Bronchial epithelial cell (primary cell): ENCODE results near the gene DHX58. TPM values are rescaled to one million over a fixed set of nuclear protein-coding genes. Genes with fewer than 3 reads are reported as not detected.

ENCODE experiments used
- DNase-seq: peaks from one replicate; pipeline ENCODE4 v3.0.0-alpha.2; 2010; ENCODE audit warnings: low read depth
- FAIRE-seq: peaks from 2 replicates; lab custom pipeline; 2011; peaks lifted over from hg19 to GRCh38; lab: Jason Lieb, UNC
- H3K27me3 ChIP-seq: 2 replicates; pipeline ENCODE4 v1.5.1; 2011; ENCODE audit warnings: low read length; ENCODE audit not compliant: control insufficient read depth, insufficient read depth
- H3K36me3 ChIP-seq: 2 replicates; pipeline ENCODE4 v1.5.1; 2011; ENCODE audit warnings: low read length; ENCODE audit not compliant: control insufficient read depth, insufficient read depth
- H3K4me3 ChIP-seq: 2 replicates; pipeline ENCODE4 v1.5.1; 2011; ENCODE audit warnings: mild to moderate bottlenecking, low read depth, low read length, control low read depth
- total RNA-seq: library from RNA; depleted of rRNA; stranded (reverse); fragments of >200 nt; gene quantifications from 2 replicates; pipeline ENCODE4 v1.2.1, GENCODE V29; 2014
- TF ChIP-seq, protein P1 (sequence below): IDR thresholded peaks from 2 replicates; pipeline ENCODE4 v1.5.1; 2011; ENCODE audit warnings: mild to moderate bottlenecking, moderate library complexity, low read length, control low read depth, inconsistent platforms; ENCODE audit not compliant: insufficient read depth, severe bottlenecking

Gene DHX58
- total RNA-seq, 1 donor from 2014 or later, result 5.0 TPM

DNA sequence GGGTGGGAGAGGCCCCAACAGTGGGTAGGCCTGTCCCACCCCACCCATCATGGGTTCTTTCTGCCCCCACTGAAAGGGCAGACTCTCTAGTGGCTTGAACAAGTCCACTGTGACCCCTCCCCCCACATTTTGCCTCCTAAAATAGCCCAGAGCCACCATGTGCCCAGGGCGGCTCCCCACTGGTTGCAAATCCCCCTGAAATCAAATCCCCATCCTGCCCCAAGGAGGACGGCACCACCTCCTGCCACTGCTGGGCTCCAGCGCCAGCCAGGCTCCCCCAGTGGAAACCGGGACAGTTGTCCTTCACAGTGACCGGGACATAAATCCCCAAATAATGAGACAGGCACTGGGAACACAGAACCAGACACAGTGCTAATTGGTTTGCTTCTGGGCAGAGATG lies 34.8 kb downstream of the DHX58 start:
- H3K36me3 ChIP-seq, result no peaks in the 10 kb centered on the region
- H3K27me3 ChIP-seq, result peaks cover 9% of the 10 kb centered on the region
- TF ChIP-seq, protein P1, sequence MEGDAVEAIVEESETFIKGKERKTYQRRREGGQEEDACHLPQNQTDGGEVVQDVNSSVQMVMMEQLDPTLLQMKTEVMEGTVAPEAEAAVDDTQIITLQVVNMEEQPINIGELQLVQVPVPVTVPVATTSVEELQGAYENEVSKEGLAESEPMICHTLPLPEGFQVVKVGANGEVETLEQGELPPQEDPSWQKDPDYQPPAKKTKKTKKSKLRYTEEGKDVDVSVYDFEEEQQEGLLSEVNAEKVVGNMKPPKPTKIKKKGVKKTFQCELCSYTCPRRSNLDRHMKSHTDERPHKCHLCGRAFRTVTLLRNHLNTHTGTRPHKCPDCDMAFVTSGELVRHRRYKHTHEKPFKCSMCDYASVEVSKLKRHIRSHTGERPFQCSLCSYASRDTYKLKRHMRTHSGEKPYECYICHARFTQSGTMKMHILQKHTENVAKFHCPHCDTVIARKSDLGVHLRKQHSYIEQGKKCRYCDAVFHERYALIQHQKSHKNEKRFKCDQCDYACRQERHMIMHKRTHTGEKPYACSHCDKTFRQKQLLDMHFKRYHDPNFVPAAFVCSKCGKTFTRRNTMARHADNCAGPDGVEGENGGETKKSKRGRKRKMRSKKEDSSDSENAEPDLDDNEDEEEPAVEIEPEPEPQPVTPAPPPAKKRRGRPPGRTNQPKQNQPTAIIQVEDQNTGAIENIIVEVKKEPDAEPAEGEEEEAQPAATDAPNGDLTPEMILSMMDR, result no peak
- DNase-seq, result no peak
- no peak overlapping the region for H3K4me3 ChIP-seq
- no peak for FAIRE-seq

DNA sequence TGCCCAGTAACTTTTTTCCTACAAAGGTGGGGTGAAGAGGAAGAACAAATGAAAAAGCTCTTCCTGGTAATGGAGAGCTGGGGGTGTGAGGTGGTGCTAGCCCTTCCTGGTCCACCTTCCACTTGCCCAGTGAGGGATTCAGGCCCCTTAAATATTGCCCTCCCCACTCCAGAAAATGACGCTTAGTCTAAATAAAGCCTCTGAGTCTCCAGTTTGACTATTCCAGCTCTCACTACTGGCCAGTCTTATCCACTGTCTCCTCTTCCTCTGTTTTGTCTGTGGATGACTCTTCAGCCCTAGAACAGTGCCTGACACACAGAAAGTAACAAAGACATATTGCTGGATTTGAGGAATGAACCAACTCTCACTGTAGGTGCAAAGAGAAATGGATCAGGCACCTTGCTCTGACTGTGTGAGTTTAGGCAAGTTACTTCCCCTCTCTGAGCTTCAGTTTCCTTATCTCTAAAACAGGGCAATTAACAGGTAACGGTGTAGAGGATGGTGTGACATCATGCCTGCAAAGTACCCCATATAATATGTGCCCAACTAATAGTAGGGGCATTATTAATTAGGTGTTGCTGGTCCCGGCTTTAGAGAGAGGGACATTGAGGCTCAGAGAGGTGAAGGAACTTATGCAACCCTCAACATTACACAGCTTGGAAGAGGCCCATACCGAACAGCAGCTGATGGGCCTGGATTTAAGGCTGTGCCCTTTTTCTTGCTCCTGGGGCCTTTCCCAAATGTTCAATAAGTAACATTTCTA lies 35.5 kb downstream of the DHX58 start:
- no peak for DNase-seq
- FAIRE-seq, result no peak
- peaks cover 14% of the 10 kb centered on the region for H3K27me3 ChIP-seq
- no peak overlapping the region for H3K4me3 ChIP-seq
- TF ChIP-seq, protein P1, result no peak
- no peaks in the 10 kb centered on the region for H3K36me3 ChIP-seq

DNA sequence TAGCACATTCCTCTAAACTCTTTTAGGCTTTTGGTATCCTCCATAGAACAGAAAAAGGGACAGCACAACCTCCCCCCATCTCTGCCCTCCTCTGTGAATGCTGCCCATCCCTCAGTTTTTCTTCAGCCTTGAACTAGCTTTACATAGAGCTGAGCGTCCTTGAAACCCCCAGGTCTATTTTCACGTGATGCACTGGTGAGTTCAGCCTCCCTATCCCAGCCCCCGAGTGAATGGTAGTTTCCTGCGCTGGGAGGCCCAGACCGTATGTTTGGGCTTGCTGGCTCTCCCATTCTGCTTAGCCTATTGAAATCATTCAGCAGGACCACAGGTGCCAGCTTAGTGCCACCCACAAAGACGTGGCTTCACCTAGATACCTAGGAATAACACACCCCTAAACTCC lies 36.7 kb downstream of the DHX58 start:
- Histone ChIP-seq H3K27me3 (peaks cover 22% of the 10 kb centered on the region), H3K4me3 (no peak overlapping the region), H3K36me3 (no peaks in the 10 kb centered on the region)
- TF ChIP-seq, protein P1, result no peak
- FAIRE-seq, result no peak
- no peak for DNase-seq

DNA sequence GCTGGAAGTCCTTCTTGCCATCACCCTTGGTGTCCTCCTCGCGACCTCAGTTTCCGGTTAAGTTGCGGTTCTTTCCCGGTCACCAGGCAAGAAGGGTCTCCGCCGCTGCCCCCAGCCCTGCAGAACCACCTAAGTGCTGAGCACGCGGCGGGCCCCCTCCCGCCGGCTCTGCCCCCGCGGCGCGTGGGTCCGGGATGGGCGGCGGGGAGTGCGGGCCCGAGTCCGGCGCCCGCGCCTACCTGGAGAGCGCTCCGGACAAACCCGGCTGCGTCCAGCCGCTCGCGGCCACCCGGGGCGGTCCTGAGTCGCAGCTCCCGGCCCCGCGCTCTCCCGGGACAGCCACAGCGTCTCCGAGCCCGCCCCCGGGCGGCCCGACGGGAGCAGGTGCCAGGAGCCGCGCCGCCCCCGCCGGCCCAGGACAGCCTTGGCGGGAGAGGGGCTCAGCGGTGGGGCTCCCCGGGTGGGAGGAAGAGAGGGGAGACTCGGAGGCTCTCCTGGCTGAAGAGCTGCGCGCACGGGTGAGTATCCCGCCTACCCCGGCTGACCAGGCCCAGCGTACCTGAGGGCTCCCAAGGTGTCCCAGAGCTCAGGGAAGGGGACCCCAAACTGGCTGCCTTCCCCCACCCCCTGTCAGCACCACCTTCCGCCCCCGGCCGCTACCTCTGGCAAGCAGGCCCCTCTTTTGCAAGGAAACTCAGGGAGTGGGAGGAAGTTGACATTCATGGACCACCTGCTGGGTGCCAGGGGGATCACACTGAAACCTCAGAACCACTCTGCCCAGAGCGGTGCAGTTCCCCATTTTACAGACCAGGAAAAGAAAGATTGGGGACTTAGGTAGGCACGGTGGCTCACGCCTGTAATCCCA lies 40.0 kb downstream of the DHX58 start:
- no peaks in the 10 kb centered on the region for H3K36me3 ChIP-seq
- DNase-seq, result no peak
- H3K4me3 ChIP-seq, result no peak overlapping the region
- H3K27me3 ChIP-seq, result peaks cover 20% of the 10 kb centered on the region
- TF ChIP-seq, protein P1, result no peak
- FAIRE-seq, result no peak

DNA sequence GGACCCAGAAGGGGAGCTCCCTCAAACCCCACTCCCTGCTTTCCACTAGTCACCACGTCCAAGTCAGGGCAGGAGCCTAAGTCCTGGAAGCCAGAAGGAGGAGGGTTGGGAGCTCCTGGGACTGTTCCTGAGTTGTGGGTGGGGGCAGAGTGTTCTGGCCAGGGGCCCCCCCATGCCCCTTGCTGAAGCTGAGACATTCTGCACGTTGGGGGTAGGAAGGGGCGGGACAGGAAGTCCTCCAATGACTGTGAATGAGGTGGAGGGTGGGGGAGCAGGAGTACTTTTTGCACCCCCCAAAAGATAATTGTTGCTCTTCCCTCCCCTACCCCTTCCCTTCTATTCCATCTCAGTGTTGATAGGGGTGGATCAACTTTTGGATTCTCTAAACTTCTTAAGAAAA lies 40.7 kb downstream of the DHX58 start:
- DNase-seq, result no peak
- Histone ChIP-seq H3K27me3 (peaks cover 20% of the 10 kb centered on the region), H3K4me3 (no peak overlapping the region), H3K36me3 (no peaks in the 10 kb centered on the region)
- TF ChIP-seq, protein P1, result no peak
- FAIRE-seq, result no peak
